SKM-1 (cell line): Measurements from ENCODE around the gene IZUMO1.
"Not testable (repeated sequence)": the region's sequence is repeated elsewhere in the genome, so short reads cannot be mapped to it uniquely, and the experiment has no call there.

Experiments
- DNase-seq: peaks from one replicate; lab custom pipeline; 2025; ENCODE audit not compliant: unreplicated experiment; lab: John Stamatoyannopoulos, UW

The IZUMO1 gene

GRCh38 chr19:48738557-48739403 lies 7.9 kb downstream of the IZUMO1 start:
- peak; percentile 54 for DNase-seq

- no peak for DNase-seq
These were observed 9.2 kb downstream of the IZUMO1 start for GRCh38 chr19:48737360-48737998.

GRCh38 chr19:48735031-48735615 lies 11.6 kb downstream of the IZUMO1 start:
- no peak for DNase-seq

GRCh38 chr19:48734625-48735024 lies 12.1 kb downstream of the IZUMO1 start:
- no peak for DNase-seq

GRCh38 chr19:48731452-48731851 lies 15.3 kb downstream of the IZUMO1 start:
- DNase-seq: no peak

- no peak for DNase-seq
These were observed 17.6 kb downstream of the IZUMO1 start for GRCh38 chr19:48728911-48729664.

GRCh38 chr19:48726556-48726955 lies 20.2 kb downstream of the IZUMO1 start:
- DNase-seq: peak; percentile 49

GRCh38 chr19:48724796-48725753 lies 21.6 kb downstream of the IZUMO1 start:
- peak; percentile 58 for DNase-seq

GRCh38 chr19:48722196-48722708 lies 24.5 kb downstream of the IZUMO1 start:
- no peak for DNase-seq

- DNase-seq: peak; percentile 68
These were observed 26.0 kb downstream of the IZUMO1 start for GRCh38 chr19:48720613-48721296.

GRCh38 chr19:48720251-48720612 lies 26.5 kb downstream of the IZUMO1 start:
- no peak for DNase-seq

GRCh38 chr19:48719263-48720171 lies 27.2 kb downstream of the IZUMO1 start, which contains the start of gene MAMSTR:
Gene MAMSTR, minus strand, starts transcription at chr19:48719725. Its CDS starts 694 bp downstream, at chr19:48719031.
- DNase-seq: no peak

GRCh38 chr19:48718711-48719231 lies 27.9 kb downstream of the IZUMO1 start:
- no peak for DNase-seq

GRCh38 chr19:48718106-48718505 lies 28.6 kb downstream of the IZUMO1 start:
- not testable (repeated sequence) for DNase-seq

GRCh38 chr19:48716562-48717291 lies 30.0 kb downstream of the IZUMO1 start:
- DNase-seq: no peak

- no peak for DNase-seq
These were observed 31.0 kb downstream of the IZUMO1 start for GRCh38 chr19:48715681-48716171.
